ENCODE results near the gene MAML3.

Gene MAML3

GRCh38 chr4:139984471-139984870 is 169.5 kb downstream of the MAML3 start:
- TF ChIP-seq CTCF (IDR thresholded peaks at IDR 0.05; ENCODE audit: low read depth, low read length) (no peak), MYC (IDR thresholded peaks at IDR 0.05; ENCODE audit: low read depth, low read length) (no peak), POLR2A (IDR thresholded peaks at IDR 0.05; ENCODE audit: extremely low read depth, insufficient read length) (no peak), MAX (IDR thresholded peaks at IDR 0.05; ENCODE audit: low read depth, low read length) (no peak)
- no peak for DNase-seq (ENCODE audit: low read depth)
- no peak overlapping the region for H3K4me3 ChIP-seq (ENCODE audit: low read depth, low read length)

- peak; percentile 56 for DNase-seq (ENCODE audit: low read depth)
- no peak overlapping the region for H3K4me3 ChIP-seq (ENCODE audit: low read depth, low read length)
- TF ChIP-seq MAX (IDR thresholded peaks at IDR 0.05; ENCODE audit: low read depth, low read length) (no peak), MYC (IDR thresholded peaks at IDR 0.05; ENCODE audit: low read depth, low read length) (no peak), POLR2A (IDR thresholded peaks at IDR 0.05; ENCODE audit: extremely low read depth, insufficient read length) (no peak), CTCF (IDR thresholded peaks at IDR 0.05; ENCODE audit: low read depth, low read length) (no peak)
Measured at GRCh38 chr4:139978692-139979091, 175.3 kb downstream of the MAML3 start.

GRCh38 chr4:139977838-139978609 is 176.0 kb downstream of the MAML3 start:
- H3K4me3 ChIP-seq (ENCODE audit: low read depth, low read length), result no peak overlapping the region
- DNase-seq (ENCODE audit: low read depth), result no peak
- TF ChIP-seq CTCF (IDR thresholded peaks at IDR 0.05; ENCODE audit: low read depth, low read length) (no peak), MYC (IDR thresholded peaks at IDR 0.05; ENCODE audit: low read depth, low read length) (no peak), MAX (IDR thresholded peaks at IDR 0.05; ENCODE audit: low read depth, low read length) (no peak), POLR2A (IDR thresholded peaks at IDR 0.05; ENCODE audit: extremely low read depth, insufficient read length) (no peak)

GRCh38 chr4:139975830-139976272 is 178.1 kb downstream of the MAML3 start:
- TF ChIP-seq MAX (IDR thresholded peaks at IDR 0.05; ENCODE audit: low read depth, low read length) (no peak), MYC (IDR thresholded peaks at IDR 0.05; ENCODE audit: low read depth, low read length) (no peak), CTCF (IDR thresholded peaks at IDR 0.05; ENCODE audit: low read depth, low read length) (no peak), POLR2A (IDR thresholded peaks at IDR 0.05; ENCODE audit: extremely low read depth, insufficient read length) (no peak)
- H3K4me3 ChIP-seq (ENCODE audit: low read depth, low read length), result no peak overlapping the region

GRCh38 chr4:139973616-139974015 is 180.4 kb downstream of the MAML3 start:
- H3K4me3 ChIP-seq (ENCODE audit: low read depth, low read length), result no peak overlapping the region
- DNase-seq (ENCODE audit: low read depth), result no peak
- TF ChIP-seq CTCF (IDR thresholded peaks at IDR 0.05; ENCODE audit: low read depth, low read length) (no peak), MYC (IDR thresholded peaks at IDR 0.05; ENCODE audit: low read depth, low read length) (no peak), MAX (IDR thresholded peaks at IDR 0.05; ENCODE audit: low read depth, low read length) (no peak)

More at GRCh38 chr4:139975830-139976272, 178.1 kb downstream of the MAML3 start:
- peak; percentile 64 for DNase-seq (ENCODE audit: low read depth)

Measured in NB4 (cell line).